IPS-15b (cell line): Measurements from ENCODE around the gene CDC34.

Source experiments
- H3K27me3 ChIP-seq: one replicate; pipeline ENCODE4 v1.6.1; 2013; ENCODE audit warnings: low read length; ENCODE audit not compliant: control insufficient read depth, insufficient read depth
- H3K36me3 ChIP-seq: one replicate; pipeline ENCODE4 v1.6.1; 2013; ENCODE audit warnings: low read length; ENCODE audit not compliant: control insufficient read depth, insufficient read depth
- H3K4me1 ChIP-seq: one replicate; pipeline ENCODE4 v1.6.1; 2013; ENCODE audit warnings: mild to moderate bottlenecking, low read length; ENCODE audit not compliant: control insufficient read depth, insufficient read depth
- H3K4me3 ChIP-seq: one replicate; pipeline ENCODE4 v1.5.1; 2013; ENCODE audit warnings: low read depth, low read length
- H3K9ac ChIP-seq: one replicate; pipeline ENCODE4 v1.6.1; 2013; ENCODE audit warnings: low read depth, mild to moderate bottlenecking, low read length
- H3K9me3 ChIP-seq: one replicate; pipeline ENCODE4 v1.6.1; 2013; ENCODE audit warnings: mild to moderate bottlenecking, low read length; ENCODE audit not compliant: control insufficient read depth, insufficient read depth

The CDC34 gene

DNA sequence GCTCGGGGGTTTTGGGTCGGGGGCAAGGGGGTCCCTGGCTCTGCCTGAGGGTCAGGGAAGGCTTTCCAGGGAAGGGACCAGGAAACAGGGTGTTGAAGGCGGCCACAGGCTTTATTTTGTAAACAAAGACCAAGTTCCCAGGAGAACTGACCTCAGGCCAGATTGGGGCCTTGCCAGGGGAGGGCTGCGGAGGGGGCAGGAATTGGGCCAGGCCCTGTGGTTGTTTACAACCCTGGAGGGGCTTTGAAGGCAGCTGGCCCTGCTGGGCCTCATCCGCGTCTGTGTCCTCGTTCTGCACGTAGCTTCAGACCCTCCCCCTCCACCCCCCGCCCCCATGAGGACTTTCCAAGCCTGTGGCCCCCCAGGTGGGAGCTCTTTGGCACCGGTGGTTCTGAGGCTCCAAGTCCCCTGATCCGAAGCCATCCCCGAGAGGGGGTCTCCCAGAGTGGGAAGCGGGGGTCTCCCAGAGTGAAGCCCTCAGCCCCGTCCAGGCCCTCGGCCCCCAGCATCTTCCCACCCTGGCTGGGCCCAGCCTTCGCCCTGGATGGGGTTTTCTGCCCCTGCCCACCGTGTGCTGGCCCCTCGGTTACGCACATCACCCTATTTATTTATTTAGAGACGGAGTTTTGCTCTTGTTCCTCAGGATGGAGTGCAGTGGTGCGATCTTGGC is 27.3 kb downstream of the CDC34 start:
- no peaks in the 10 kb centered on the region for H3K4me1 ChIP-seq
- no peaks in the 10 kb centered on the region for H3K27me3 ChIP-seq
- H3K9me3 ChIP-seq, result no peaks in the 10 kb centered on the region
- no peak overlapping the region for H3K9ac ChIP-seq
- H3K36me3 ChIP-seq, result no peaks in the 10 kb centered on the region
- H3K4me3 ChIP-seq, result no peak overlapping the region

- no peaks in the 10 kb centered on the region for H3K36me3 ChIP-seq
- H3K4me1 ChIP-seq, result no peaks in the 10 kb centered on the region
- H3K9me3 ChIP-seq, result no peaks in the 10 kb centered on the region
- no peak overlapping the region for H3K9ac ChIP-seq
- H3K4me3 ChIP-seq, result no peak overlapping the region
- H3K27me3 ChIP-seq, result no peaks in the 10 kb centered on the region
Measured at GRCh38 chr19:560121-560520, 28.6 kb downstream of the CDC34 start.

- H3K9me3 ChIP-seq, result no peaks in the 10 kb centered on the region
- no peaks in the 10 kb centered on the region for H3K4me1 ChIP-seq
- no peak overlapping the region for H3K4me3 ChIP-seq
- no peaks in the 10 kb centered on the region for H3K27me3 ChIP-seq
- no peak overlapping the region for H3K9ac ChIP-seq
- no peaks in the 10 kb centered on the region for H3K36me3 ChIP-seq
Measured at GRCh38 chr19:566403-566802, 34.8 kb downstream of the CDC34 start.

GRCh38 chr19:566844-567243 is 35.3 kb downstream of the CDC34 start:
- Histone ChIP-seq H3K4me3 (no peak overlapping the region), H3K9ac (no peak overlapping the region), H3K4me1 (no peaks in the 10 kb centered on the region)

DNA sequence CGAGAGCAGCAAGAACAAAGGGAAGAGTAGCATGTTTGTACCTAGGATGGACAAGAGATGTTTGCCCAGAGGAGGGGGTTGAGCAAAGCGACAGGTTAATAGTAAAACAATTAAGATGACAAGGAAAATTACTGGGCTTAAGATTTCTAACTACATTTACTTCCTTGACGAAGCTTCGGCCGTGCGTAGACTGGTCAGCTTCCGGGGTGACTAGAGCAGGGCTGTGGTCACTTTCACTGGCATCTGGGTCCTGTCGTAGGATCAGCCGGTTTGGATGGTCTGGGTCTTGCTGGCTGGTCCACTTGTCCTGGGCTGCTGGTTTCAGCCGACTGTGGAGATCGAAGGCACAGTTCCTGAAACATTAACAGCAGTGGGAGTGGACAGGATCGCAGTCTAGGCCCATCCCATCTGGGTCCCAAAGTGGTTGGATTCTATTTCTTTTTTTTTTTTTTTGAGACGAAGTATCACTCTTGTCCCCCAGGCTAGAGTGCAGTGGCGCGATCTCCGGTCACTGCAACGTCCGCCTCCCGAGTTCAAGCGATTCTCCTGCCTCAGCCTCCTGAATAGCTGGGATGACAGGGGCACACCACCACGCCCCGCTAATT is 35.8 kb downstream of the CDC34 start:
- Histone ChIP-seq H3K4me3 (no peak overlapping the region), H3K9me3 (no peaks in the 10 kb centered on the region), H3K27me3 (no peaks in the 10 kb centered on the region), H3K36me3 (no peaks in the 10 kb centered on the region), H3K4me1 (no peaks in the 10 kb centered on the region), H3K9ac (no peak overlapping the region)

More at GRCh38 chr19:566844-567243, 35.3 kb downstream of the CDC34 start:
- H3K36me3 ChIP-seq, result no peaks in the 10 kb centered on the region
- no peaks in the 10 kb centered on the region for H3K27me3 ChIP-seq
- H3K9me3 ChIP-seq, result no peaks in the 10 kb centered on the region

GRCh38 chr19:570251-570686 is 38.7 kb downstream of the CDC34 start:
- Histone ChIP-seq H3K9ac (no peak overlapping the region), H3K4me3 (no peak overlapping the region)

GRCh38 chr19:570937-571565 is 39.5 kb downstream of the CDC34 start:
- Histone ChIP-seq H3K4me3 (peak overlapping the region; percentile 77), H3K36me3 (peaks cover under 1% of the 10 kb centered on the region), H3K27me3 (no peaks in the 10 kb centered on the region), H3K9ac (peak overlapping the region; percentile 8), H3K9me3 (no peaks in the 10 kb centered on the region), H3K4me1 (peaks cover 6% of the 10 kb centered on the region)

More at GRCh38 chr19:570251-570686, 38.7 kb downstream of the CDC34 start:
- H3K4me1 ChIP-seq, result peaks cover 6% of the 10 kb centered on the region
- no peaks in the 10 kb centered on the region for H3K36me3 ChIP-seq
- H3K9me3 ChIP-seq, result no peaks in the 10 kb centered on the region
- no peaks in the 10 kb centered on the region for H3K27me3 ChIP-seq

DNA sequence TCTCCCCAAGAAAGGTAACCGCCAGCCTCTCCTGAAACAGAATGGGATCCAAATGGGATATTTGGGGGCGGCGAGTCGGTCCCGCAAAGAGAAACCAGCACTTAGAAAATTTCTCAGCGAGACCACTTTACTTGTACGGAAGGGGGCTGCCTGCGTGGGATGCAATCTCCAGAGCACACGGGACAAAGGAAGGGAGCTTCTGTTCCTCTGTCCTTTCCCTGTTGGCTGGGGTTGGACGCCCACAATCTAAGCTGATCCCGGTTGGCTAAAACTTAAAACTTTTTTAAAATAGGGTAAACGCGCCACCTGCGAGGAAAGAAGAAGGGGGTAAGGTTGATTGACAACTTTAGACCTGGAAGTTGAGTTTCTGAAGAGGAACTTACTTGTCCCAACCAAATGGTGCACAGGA is 40.0 kb downstream of the CDC34 start:
- Histone ChIP-seq H3K27me3 (no peaks in the 10 kb centered on the region), H3K4me3 (peak overlapping the region; percentile 77), H3K9ac (peak overlapping the region; percentile 8), H3K36me3 (peaks cover 4% of the 10 kb centered on the region), H3K4me1 (peaks cover 6% of the 10 kb centered on the region), H3K9me3 (no peaks in the 10 kb centered on the region)

GRCh38 chr19:572140-572742 is 40.7 kb downstream of the CDC34 start, which contains the start of gene BSG:
Gene BSG (plus strand): TSS chr19:572596. CDS start chr19:572635, 39 bp downstream.
- peaks cover 6% of the 10 kb centered on the region for H3K4me1 ChIP-seq
- H3K4me3 ChIP-seq, result peak within 1 kb of the TSS; percentile 95
- no peaks in the 10 kb centered on the region for H3K27me3 ChIP-seq

GRCh38 chr19:572743-573518 is 41.4 kb downstream of the CDC34 start:
- Histone ChIP-seq H3K36me3 (peaks cover 12% of the 10 kb centered on the region), H3K4me3 (peak overlapping the region; percentile 95), H3K9ac (peak overlapping the region; percentile 92), H3K27me3 (no peaks in the 10 kb centered on the region), H3K9me3 (no peaks in the 10 kb centered on the region), H3K4me1 (peaks cover 6% of the 10 kb centered on the region)

More at GRCh38 chr19:572140-572742, 40.7 kb downstream of the CDC34 start, which contains the start of gene BSG:
- Histone ChIP-seq H3K9ac (peak within 1 kb of the TSS; percentile 92), H3K9me3 (no peaks in the 10 kb centered on the region), H3K36me3 (peaks cover 8% of the 10 kb centered on the region)

- Histone ChIP-seq H3K9ac (peak overlapping the region; percentile 92), H3K4me3 (peak overlapping the region; percentile 95), H3K36me3 (peaks cover 17% of the 10 kb centered on the region), H3K4me1 (peaks cover 6% of the 10 kb centered on the region), H3K9me3 (no peaks in the 10 kb centered on the region), H3K27me3 (no peaks in the 10 kb centered on the region)
Measured at GRCh38 chr19:573519-573825, 41.9 kb downstream of the CDC34 start.
